Measurements from ENCODE around the gene ARSD.
"Not testable (repeated sequence)": the region's sequence is repeated elsewhere in the genome, so short reads cannot be mapped to it uniquely, and the experiment has no call there.

ARSD gene

DNA sequence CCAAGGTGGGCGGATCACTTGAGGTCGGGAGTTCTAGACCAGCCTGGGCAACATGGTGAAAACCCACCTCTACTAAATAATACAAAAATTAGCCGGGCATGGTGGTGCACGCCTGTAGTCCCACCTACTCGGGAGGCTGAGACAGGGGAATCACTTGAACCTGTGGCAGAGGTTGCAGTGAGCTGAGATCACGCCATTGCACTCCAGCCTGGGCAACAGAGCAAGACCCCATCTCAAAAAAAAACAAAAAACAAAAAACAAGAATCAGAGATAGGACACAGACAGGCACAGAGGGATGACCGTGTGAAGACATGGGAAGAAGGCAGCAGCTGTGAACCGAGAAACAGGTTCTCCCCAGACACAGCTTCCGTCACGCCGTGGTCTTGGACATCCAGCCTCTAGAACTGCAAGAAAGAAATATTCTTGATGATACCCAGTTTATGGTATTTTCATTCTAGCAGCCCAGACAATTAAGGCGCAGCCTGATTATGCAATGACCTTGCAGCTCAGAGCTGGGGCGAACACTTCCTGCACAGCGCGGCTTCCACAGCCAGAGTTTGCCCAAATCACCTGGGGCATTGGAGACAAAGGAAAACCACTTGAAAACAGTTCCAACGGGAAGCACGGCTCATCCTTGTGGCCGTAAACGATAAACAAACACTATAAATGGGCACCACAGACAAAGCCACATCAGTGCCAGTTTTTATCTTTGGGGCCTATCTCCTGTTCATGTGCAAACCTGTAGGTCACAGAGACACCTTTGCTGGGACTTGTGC, 4.2 kb upstream of the ARSD start:
- DNase-seq (ENCODE audit: low read depth): no peak

GRCh38 chrX:2931612-2932011, 2.5 kb upstream of the ARSD start:
- no peak for DNase-seq (ENCODE audit: low read depth)

DNA sequence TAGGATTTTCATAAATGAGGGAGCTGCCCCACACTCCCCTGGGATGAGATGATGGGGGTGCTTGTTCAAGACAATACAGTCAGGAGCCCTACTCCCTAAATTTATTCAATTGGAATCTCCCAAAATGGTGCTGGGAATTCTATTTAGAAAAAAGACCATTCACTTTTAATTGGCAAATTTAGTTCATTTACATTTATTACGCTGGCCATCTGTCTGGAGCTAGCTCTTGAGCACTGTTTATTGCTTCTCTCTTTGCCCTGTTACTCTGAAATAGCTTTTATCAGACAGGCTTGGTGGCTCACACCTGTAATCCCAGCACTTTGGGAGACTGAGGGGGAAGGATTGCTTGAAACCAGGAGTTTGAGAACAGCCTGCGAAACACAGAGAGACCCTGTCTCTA, 2.0 kb upstream of the ARSD start:
- no peak for DNase-seq (ENCODE audit: low read depth)

DNA sequence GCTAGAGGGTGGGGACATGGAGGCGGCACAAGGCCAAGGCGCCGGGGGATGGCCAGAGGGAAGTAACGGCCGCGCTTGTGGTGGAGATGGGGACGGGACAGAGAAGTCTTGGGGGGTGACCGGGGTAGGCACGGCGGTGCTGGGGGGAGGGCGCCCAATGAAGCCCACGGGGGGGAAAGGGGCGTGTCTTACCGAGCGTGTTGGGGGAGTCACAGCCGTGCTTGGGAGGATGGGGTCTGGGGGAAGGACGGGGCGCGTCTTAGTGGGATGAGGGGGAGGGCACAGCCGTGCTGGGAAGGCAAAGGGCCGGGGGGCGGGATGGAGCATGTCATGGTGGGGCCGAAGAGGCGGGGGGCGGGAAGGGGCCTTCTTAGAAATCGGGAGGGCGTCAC, 952 bp downstream of the ARSD start:
- no peak for DNase-seq (ENCODE audit: low read depth)

- DNase-seq (ENCODE audit: low read depth): no peak
These were observed 2.4 kb downstream of the ARSD start for GRCh38 chrX:2926664-2927275.

DNA sequence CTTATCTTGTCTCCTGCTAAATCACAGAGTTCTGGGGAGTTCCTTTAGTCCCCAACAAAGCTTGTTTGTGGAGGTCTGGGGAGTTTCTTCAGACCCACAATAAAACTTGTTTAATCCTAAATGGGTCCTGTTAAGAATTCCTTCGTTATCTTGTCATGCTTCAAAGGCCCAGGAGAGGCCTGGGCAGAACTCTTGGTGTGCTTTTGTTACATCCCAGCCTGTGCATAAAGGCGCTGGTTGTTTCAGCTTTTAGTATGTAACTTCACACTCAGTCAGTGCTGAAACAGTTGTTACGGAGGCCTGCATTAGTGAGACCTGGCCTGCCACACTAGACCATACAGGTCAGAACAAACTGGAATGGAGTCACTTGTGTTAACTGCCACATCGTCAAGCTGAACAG, 2.9 kb downstream of the ARSD start:
- DNase-seq (ENCODE audit: low read depth): not testable (repeated sequence)

DNA sequence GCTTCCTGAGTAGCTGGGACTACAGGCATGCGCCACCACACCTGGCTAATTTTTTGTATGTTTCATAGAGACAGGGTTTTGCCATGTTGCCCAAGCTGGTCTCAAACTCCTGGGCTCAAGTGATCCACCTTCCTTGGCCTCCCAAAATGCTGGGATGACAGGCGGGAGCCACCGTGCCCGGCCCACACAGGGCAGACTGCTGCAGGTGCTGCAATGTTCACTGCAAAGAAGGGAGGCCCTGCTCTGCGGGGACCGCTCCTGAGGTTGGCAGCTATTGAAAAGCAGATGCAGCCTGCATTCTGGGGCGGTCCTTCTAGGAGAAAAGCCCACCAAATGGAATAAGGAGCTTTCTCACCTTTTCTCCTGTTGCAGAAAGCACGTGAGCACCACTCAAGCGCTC, 5.0 kb downstream of the ARSD start:
- DNase-seq (ENCODE audit: low read depth): no peak

GRCh38 chrX:2921750-2922149, 7.4 kb downstream of the ARSD start:
- DNase-seq (ENCODE audit: low read depth): no peak

GRCh38 chrX:2921193-2921592, 7.9 kb downstream of the ARSD start:
- no peak for DNase-seq (ENCODE audit: low read depth)

- DNase-seq (ENCODE audit: low read depth): no peak
These were observed 11.4 kb downstream of the ARSD start for GRCh38 chrX:2917767-2918166.

- no peak for DNase-seq (ENCODE audit: low read depth)
These were observed 16.0 kb downstream of the ARSD start for GRCh38 chrX:2913118-2913517.

DNA sequence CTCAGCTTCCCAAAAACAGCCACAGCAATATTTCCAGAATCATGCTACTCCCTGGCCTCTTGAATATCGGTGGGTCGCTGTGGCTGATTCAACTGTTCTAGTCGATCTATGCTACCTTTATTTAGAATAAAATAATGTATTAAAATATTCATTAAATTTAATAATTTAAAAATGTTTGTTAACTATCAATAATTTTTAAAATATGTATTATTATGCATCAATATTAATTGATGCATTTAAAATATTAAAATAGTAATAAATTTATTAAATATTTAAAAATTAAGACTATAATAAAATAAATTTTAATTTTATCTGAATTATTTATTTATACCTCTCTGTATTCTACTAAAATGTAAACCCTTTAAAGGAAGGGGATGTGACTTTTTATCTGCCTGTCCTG, 19.0 kb downstream of the ARSD start:
- no peak for DNase-seq (ENCODE audit: low read depth)

GRCh38 chrX:2908125-2908685, 20.9 kb downstream of the ARSD start:
- DNase-seq (ENCODE audit: low read depth): no peak

DNA sequence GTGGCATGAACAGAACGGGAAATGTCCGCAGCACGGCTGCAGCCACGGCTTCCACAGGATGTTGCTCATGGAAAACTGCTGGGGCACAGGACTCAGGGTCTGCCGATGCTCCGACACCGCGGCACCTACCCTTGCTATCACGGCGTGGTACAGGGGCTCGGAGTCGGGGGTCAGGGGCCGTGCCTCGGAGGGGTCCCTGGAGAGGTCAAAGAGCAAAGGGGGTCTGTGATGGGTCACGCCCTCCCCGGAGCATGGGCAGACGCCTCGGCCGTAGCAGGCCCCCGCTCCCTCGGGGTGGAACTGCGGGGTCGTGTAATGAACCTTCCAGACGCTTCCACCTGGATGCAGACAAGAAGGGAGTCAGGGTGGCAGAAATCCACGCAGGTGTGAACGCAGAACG, 21.8 kb downstream of the ARSD start:
- no peak for DNase-seq (ENCODE audit: low read depth)

DNA sequence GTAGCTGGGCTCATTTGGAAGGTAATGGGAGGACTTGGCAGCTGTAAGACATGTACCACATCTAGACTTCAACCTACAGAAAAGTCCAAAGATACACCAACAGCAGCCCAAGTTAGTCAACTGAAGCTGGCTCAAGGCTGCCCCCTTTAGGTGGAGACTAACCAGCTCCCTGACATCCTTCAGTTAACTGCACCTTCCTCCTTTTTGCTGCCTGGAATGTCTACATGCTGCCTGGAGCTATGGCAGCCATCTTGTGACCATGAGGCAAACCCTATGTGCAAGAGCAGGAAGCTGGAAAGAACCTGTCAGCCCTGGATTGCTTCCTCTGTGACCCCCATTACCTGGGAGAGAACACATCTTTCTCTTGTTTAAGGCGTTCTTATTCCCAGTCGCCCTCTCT, 25.8 kb downstream of the ARSD start:
- DNase-seq (ENCODE audit: low read depth): no peak

GRCh38 chrX:2902841-2903240, 26.3 kb downstream of the ARSD start:
- DNase-seq (ENCODE audit: low read depth): no peak

DNA sequence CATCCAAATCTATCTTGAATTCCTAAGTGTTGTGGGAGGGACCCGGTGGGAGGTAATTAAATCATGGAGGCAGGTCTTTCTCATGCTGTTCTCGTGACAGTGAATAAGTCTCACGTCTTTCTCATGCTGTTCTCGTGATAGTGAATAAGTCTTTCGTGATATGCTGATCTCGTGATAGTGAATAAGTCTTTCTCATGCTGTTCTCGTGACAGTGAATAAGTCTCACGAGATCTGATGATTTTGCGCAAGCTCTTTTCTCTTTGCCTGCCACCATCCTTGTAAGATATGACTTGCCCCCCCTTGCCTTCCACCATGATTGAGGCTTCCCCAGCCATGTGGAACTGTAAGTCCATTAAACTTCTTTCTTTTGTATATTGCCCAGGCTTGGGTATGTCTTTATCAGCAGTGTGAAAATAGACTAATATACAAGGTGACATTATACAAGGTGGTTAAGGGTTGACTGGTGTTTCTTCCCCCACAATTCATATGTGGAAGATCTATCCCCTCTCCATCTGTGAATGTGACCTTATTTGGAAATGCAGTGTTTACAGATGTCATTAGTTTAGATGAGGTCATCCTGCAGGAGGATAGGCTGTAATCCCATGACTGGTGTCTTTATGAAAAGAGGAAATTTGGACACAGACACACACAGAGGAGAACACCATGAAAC, 27.6 kb downstream of the ARSD start:
- DNase-seq (ENCODE audit: low read depth): peak; percentile 31

- DNase-seq (ENCODE audit: low read depth): no peak
These were observed 30.2 kb downstream of the ARSD start for GRCh38 chrX:2898846-2899512.

- DNase-seq (ENCODE audit: low read depth): peak; percentile 87
These were observed 31.2 kb downstream of the ARSD start for GRCh38 chrX:2897690-2898623.

- DNase-seq (ENCODE audit: low read depth): no peak
These were observed 31.8 kb downstream of the ARSD start for GRCh38 chrX:2897311-2897689.

DNA sequence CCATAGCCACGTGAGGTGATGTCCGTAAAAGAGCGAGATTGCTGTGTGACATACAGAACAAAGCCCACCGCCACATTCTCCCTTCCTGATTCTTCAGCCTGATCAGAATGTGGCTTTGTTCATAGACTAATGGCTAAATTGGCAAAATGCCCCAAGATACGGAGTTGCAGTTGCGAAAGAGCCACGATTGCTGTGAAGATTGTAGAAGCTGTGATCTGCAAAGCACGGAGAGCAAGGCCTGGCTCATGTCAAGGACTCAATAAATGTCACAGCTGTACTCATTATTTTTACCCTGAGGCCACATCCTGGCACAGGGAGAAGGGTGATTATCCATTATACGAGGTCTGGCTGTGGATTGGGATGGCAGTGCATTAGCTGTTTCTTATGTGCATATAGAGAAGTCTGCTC, 34.2 kb downstream of the ARSD start:
- peak; percentile 85 for DNase-seq (ENCODE audit: low read depth)
